GM12878 (cell line): ENCODE measurements around the gene CCDC87. TPM values are rescaled to one million over a fixed set of nuclear protein-coding genes. Genes with fewer than 3 reads are reported as not detected.

Experiments
- BCLAF1 ChIP-seq: fragments of 450-650 bp; IDR thresholded peaks from 2 replicates; pipeline ENCODE4 v1.6.1; 2017; ENCODE audit warnings: antibody characterized with exemption, mild to moderate bottlenecking, moderate library complexity
- CTCF ChIP-seq, 3 experiments: IDR thresholded peaks in 2 of 3; conservative IDR thresholded peaks in 1 of 3; 2 replicates each; pipeline ENCODE4 v1.5.1; 2011; ENCODE audit warnings: low read depth in 3 of 3, low read length in 3 of 3, mild to moderate bottlenecking in 3 of 3, control low read depth in 2 of 3, moderate library complexity in 2 of 3, inconsistent platforms in 1 of 3, mixed read lengths in 1 of 3; ENCODE audit not compliant: control insufficient read depth in 2 of 3, insufficient read depth in 1 of 3; ENCODE audit errors: extremely low read depth in 1 of 3
- FOXK2 ChIP-seq: fragments of 450-650 bp; IDR thresholded peaks from 2 replicates; pipeline ENCODE4 v1.6.1; 2017; ENCODE audit warnings: mild to moderate bottlenecking, moderate library complexity
- IKZF2 ChIP-seq, 2 experiments: fragments of 450-650 bp; IDR thresholded peaks; 2 replicates each; pipeline ENCODE4 v1.6.1; 2017; ENCODE audit warnings: mild to moderate bottlenecking in 2 of 2, moderate library complexity in 2 of 2
- MTA3 ChIP-seq: IDR thresholded peaks from 2 replicates; pipeline ENCODE4 v1.6.1; 2012; ENCODE audit warnings: low read length, inconsistent platforms, borderline replicate concordance
- PML ChIP-seq: IDR thresholded peaks from 2 replicates; pipeline ENCODE4 v1.6.1; 2012; ENCODE audit warnings: low read length, inconsistent platforms
- PRDM15 ChIP-seq: fragments of 450-650 bp; formaldehyde crosslinking; IDR thresholded peaks from 2 replicates; pipeline ENCODE4 v1.4.0; 2020; ENCODE audit warnings: mild to moderate bottlenecking, moderate library complexity
- SKIL ChIP-seq: fragments of 450-650 bp; IDR thresholded peaks from 2 replicates; pipeline ENCODE4 v1.6.1; 2017; ENCODE audit warnings: mild to moderate bottlenecking, low read depth, inconsistent platforms; ENCODE audit not compliant: poor library complexity, severe bottlenecking
- SRF ChIP-seq, 2 experiments: IDR thresholded peaks; 2 replicates each; pipeline ENCODE4 v1.6.1; 2011; ENCODE audit warnings: low read depth in 2 of 2, low read length in 2 of 2, mild to moderate bottlenecking in 1 of 2, moderate library complexity in 1 of 2
- TCF7 ChIP-seq: IDR thresholded peaks from 2 replicates; pipeline ENCODE4 v1.6.1; 2014; ENCODE audit warnings: antibody characterized with exemption, borderline replicate concordance
- WRNIP1 ChIP-seq: IDR thresholded peaks from 2 replicates; pipeline ENCODE4 v1.6.1; 2011; ENCODE audit warnings: low read depth, low read length, improper control_type of control experiment, borderline replicate concordance
- YY1 ChIP-seq: IDR thresholded peaks from 2 replicates; pipeline ENCODE4 v1.6.1; 2011; ENCODE audit warnings: low read depth, mild to moderate bottlenecking, low read length
- polyA plus RNA-seq, 11 experiments: library from polyadenylated mRNA; depleted of rRNA in 4 of 11; unstranded in 6 of 11; stranded (reverse) in 5 of 11; fragments of >200 nt; fragmentation: Nextera tagmentation in 4 of 11; fragmentation: Illumina TruSeq in 1 of 11; extraction: Ambion mirVana in 4 of 11; extraction: Trizol in 1 of 11; gene quantifications; 1 replicate in 1 of 11; 2 replicates in 10 of 11; pipeline versions ENCODE4 v1.2.1 to v1.2.3, GENCODE V29; 2011 to 2016; ENCODE audit warnings: inconsistent platforms in 2 of 11, missing spikeins in 2 of 11, low read depth in 1 of 11
- total RNA-seq, 4 experiments: library from RNA; depleted of rRNA in 3 of 4; stranded (reverse); fragments of >200 nt in 3 of 4; fragmentation: Illumina TruSeq in 1 of 4; extraction: Trizol in 1 of 4; gene quantifications; 2 replicates each; pipeline versions ENCODE4 v1.2.1 to v1.2.3, GENCODE V29; 2013 to 2021

The CCDC87 gene
- total and polyA plus RNA-seq, 10 of the 15 experiments (the other 5 are each of a cell fraction or from before 2014, with no cell fraction given), result 0.02 to 0.17 (median 0.09) TPM; not detected in 3

GRCh38 chr11:66639066-66639813 lies 46.4 kb upstream of the CCDC87 start (continued):
- no peak for TF ChIP-seq PRDM15 (CRISPR knock-in tag)
- no peak for TF ChIP-seq SKIL
- TF ChIP-seq BCLAF1, result no peak
- no peak for TF ChIP-seq FOXK2
- 0 out of 6 replicates have a peak, but pooled peaks of 1 of the 3 experiments have one; percentile 9 for TF ChIP-seq CTCF (IDR thresholded peaks at IDR 0.05 in 2 of 3, conservative IDR thresholded peaks at IDR 0.05 in 1 of 3; ENCODE audit: control insufficient read depth in 2 of 3, extremely low read depth in 1 of 3, insufficient read depth in 1 of 3, low read depth in 3 of 3, low read length in 3 of 3)
- TF ChIP-seq IKZF2 (IDR thresholded peaks at IDR 0.05), result peak in 1 of 2 experiments; percentile 1; a peak in 1 of 4 replicates
- TF ChIP-seq WRNIP1, result no peak
- TF ChIP-seq YY1, result no peak
- no peak for TF ChIP-seq TCF7
- TF ChIP-seq SRF (IDR thresholded peaks at IDR 0.05; ENCODE audit: low read depth in 2 of 2, low read length in 2 of 2), result no peak
- peak; percentile 8; the same call in 1 of the 2 replicates for TF ChIP-seq PML
- TF ChIP-seq MTA3, result peak; percentile 26; the same call in 1 of the 2 replicates
- TF ChIP-seq, all 136 proteins: peak for 5
